Posterior cingulate gyrus (tissue), 11 donors: ENCODE measurements around the gene FRMD4A.
A peak's percentile ranks its signal among the peaks of the same experiment; 100 is the strongest.
"Not testable (repeated sequence)": the region's sequence is repeated elsewhere in the genome, so short reads cannot be mapped to it uniquely, and the experiment has no call there.

Experiments
- DNase-seq, 10 donors: peaks; one replicate each; pipeline versions ENCODE4 v3.0.0 to v3.0.0-alpha.2; 2020 to 2021; ENCODE audit warnings: mixed read lengths in 3 of 10
- intact Hi-C: fragments of 100-400 bp; cut with DNase I; formaldehyde crosslinking; loops from one replicate; pipeline ENCODE4 v1.15.1; 2023

Gene FRMD4A

GRCh38 chr10:13842117-13842516 lies 488.6 kb downstream of the FRMD4A start:
- DNase-seq = no peak
- intact Hi-C loops = no loop called here

- intact Hi-C loops = no loop called here
- DNase-seq = no peak
Observed at GRCh38 chr10:13840036-13840435, 490.7 kb downstream of the FRMD4A start.

GRCh38 chr10:13839430-13839990 lies 491.2 kb downstream of the FRMD4A start:
- intact Hi-C loops = no loop called here
- DNase-seq = no peak

- intact Hi-C loops = no loop called here
- no peak for DNase-seq
Observed at GRCh38 chr10:13839030-13839429, 491.7 kb downstream of the FRMD4A start.

GRCh38 chr10:13837966-13838365 lies 492.8 kb downstream of the FRMD4A start:
- DNase-seq = no peak
- intact Hi-C loops = no loop called here

- peak in 2 of 10 donors; percentile 27 to 33 for DNase-seq
- intact Hi-C loops = no loop called here
Observed at GRCh38 chr10:13834581-13835286, 496.0 kb downstream of the FRMD4A start.

- intact Hi-C loops = no loop called here
- no peak for DNase-seq
Observed at GRCh38 chr10:13831711-13832141, 499.0 kb downstream of the FRMD4A start.

- intact Hi-C loops = no loop called here
- DNase-seq = no peak
Observed at GRCh38 chr10:13830385-13830784, 500.3 kb downstream of the FRMD4A start.

- intact Hi-C loops = no loop called here
- no peak for DNase-seq
Observed at GRCh38 chr10:13829790-13830189, 500.9 kb downstream of the FRMD4A start.

- intact Hi-C loops, DNase-seq: not testable (repeated sequence)
Observed at GRCh38 chr10:13828284-13828683, 502.4 kb downstream of the FRMD4A start.

GRCh38 chr10:13827076-13827797 lies 503.5 kb downstream of the FRMD4A start:
- DNase-seq = no peak
- intact Hi-C loops = no loop called here

- DNase-seq = no peak
- intact Hi-C loops = no loop called here
Observed at GRCh38 chr10:13823709-13824405, 506.9 kb downstream of the FRMD4A start.

GRCh38 chr10:13823096-13823708 lies 507.5 kb downstream of the FRMD4A start:
- DNase-seq = peak in 1 of 10 donors; percentile 6
- intact Hi-C loops = no loop called here

- no peak for DNase-seq
- intact Hi-C loops = no loop called here
Observed at GRCh38 chr10:13822490-13822889, 508.2 kb downstream of the FRMD4A start.

- intact Hi-C loops = no loop called here
Observed at GRCh38 chr10:13820964-13821337, 509.8 kb downstream of the FRMD4A start.

GRCh38 chr10:13820119-13820963 lies 510.4 kb downstream of the FRMD4A start:
- DNase-seq = no peak
- intact Hi-C loops = no loop called here

More at GRCh38 chr10:13820964-13821337, 509.8 kb downstream of the FRMD4A start:
- DNase-seq = no peak

- peak; percentile 37 to 94 (median 68) for DNase-seq
- intact Hi-C loops = no loop called here
Observed at GRCh38 chr10:13816195-13816925, 514.4 kb downstream of the FRMD4A start.

GRCh38 chr10:13815756-13816155 lies 515.0 kb downstream of the FRMD4A start:
- intact Hi-C loops = no loop called here
- no peak for DNase-seq

GRCh38 chr10:13813550-13813949 lies 517.2 kb downstream of the FRMD4A start:
- intact Hi-C loops = no loop called here
- DNase-seq = no peak
